ENCODE measurements around the gene SEMA5A. TPM values are rescaled to one million over a fixed set of nuclear protein-coding genes. Genes with fewer than 3 reads are reported as not detected.

SEMA5A gene
- total RNA-seq, 1 donor from 2014 or later, result 31.9 TPM

DNA sequence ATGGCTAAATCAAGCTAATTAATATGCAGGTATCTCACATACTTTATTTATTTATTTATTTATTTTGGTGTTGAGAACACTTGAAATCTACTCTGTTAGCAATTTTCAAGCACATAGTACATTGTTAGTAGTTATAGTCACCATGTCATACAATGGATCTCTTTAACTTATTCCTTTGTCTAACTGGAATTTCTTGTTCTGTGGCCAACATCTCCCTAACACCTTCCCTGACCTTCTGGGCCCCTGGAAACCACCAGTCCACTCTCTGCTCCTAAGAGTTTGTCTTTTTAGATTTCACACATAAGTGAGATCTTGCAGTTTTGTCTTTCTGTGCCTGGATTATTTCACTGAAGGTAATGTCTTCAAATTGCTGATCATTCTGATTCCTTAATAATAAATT is 229.1 kb downstream of the SEMA5A start:
- no peak overlapping the region for H3K4me3 Mint-ChIP-seq

GRCh38 chr5:9316041-9316440 is 229.8 kb downstream of the SEMA5A start:
- no peaks in the 10 kb centered on the region for H3K9me3 Mint-ChIP-seq
- no peak for DNase-seq (ENCODE audit: low read depth, low spot score)
- no peak overlapping the region for H3K4me3 Mint-ChIP-seq
- peaks cover 8% of the 10 kb centered on the region for H3K36me3 Mint-ChIP-seq (ENCODE audit: low read depth)
- H3K27ac Mint-ChIP-seq (ENCODE audit: unreplicated experiment), result no peak overlapping the region
- H3K4me1 Mint-ChIP-seq, result no peaks in the 10 kb centered on the region
- H3K27me3 Mint-ChIP-seq (ENCODE audit: low read depth), result no peaks in the 10 kb centered on the region
- TF ChIP-seq, protein P1, sequence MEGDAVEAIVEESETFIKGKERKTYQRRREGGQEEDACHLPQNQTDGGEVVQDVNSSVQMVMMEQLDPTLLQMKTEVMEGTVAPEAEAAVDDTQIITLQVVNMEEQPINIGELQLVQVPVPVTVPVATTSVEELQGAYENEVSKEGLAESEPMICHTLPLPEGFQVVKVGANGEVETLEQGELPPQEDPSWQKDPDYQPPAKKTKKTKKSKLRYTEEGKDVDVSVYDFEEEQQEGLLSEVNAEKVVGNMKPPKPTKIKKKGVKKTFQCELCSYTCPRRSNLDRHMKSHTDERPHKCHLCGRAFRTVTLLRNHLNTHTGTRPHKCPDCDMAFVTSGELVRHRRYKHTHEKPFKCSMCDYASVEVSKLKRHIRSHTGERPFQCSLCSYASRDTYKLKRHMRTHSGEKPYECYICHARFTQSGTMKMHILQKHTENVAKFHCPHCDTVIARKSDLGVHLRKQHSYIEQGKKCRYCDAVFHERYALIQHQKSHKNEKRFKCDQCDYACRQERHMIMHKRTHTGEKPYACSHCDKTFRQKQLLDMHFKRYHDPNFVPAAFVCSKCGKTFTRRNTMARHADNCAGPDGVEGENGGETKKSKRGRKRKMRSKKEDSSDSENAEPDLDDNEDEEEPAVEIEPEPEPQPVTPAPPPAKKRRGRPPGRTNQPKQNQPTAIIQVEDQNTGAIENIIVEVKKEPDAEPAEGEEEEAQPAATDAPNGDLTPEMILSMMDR (conservative IDR thresholded peaks at IDR 0.05), result no peak

More for the DNA sequence above, 229.1 kb downstream of the SEMA5A start:
- DNase-seq (ENCODE audit: low read depth, low spot score), result no peak
- Mint-ChIP-seq H3K36me3 (ENCODE audit: low read depth) (peaks cover 5% of the 10 kb centered on the region), H3K9me3 (no peaks in the 10 kb centered on the region), H3K27ac (ENCODE audit: unreplicated experiment) (peak overlapping the region; percentile 81), H3K4me1 (no peaks in the 10 kb centered on the region), H3K27me3 (ENCODE audit: low read depth) (no peaks in the 10 kb centered on the region)
- TF ChIP-seq, protein P1 (conservative IDR thresholded peaks at IDR 0.05), result no peak

GRCh38 chr5:9314558-9314957 is 231.3 kb downstream of the SEMA5A start:
- Mint-ChIP-seq H3K27ac (ENCODE audit: unreplicated experiment) (no peak overlapping the region), H3K4me3 (no peak overlapping the region), H3K36me3 (ENCODE audit: low read depth) (peaks cover 4% of the 10 kb centered on the region), H3K4me1 (no peaks in the 10 kb centered on the region), H3K9me3 (no peaks in the 10 kb centered on the region), H3K27me3 (ENCODE audit: low read depth) (no peaks in the 10 kb centered on the region)
- TF ChIP-seq, protein P1 (conservative IDR thresholded peaks at IDR 0.05), result no peak
- DNase-seq (ENCODE audit: low read depth, low spot score), result no peak

DNA sequence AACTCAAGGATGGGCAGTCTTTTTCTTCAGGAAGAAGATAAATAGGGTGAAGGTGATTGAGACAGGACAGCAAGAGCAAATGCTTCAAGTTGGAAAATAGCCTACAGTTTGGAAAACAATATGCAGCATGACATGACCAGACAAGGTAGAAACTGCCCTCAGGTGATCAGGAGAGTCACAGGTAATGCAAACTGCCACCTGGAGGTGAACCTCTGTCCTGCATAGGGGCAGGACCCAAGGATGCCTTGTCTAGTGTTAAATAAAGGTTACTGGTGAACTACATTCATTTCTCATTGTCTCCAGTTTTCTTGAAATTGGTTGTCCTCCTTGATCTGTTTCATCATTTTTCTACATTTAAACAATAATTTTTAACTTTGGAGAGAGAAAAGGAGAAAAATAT is 232.1 kb downstream of the SEMA5A start:
- Mint-ChIP-seq H3K4me1 (no peaks in the 10 kb centered on the region), H3K27me3 (ENCODE audit: low read depth) (no peaks in the 10 kb centered on the region), H3K9me3 (no peaks in the 10 kb centered on the region), H3K36me3 (ENCODE audit: low read depth) (peaks cover 4% of the 10 kb centered on the region), H3K27ac (ENCODE audit: unreplicated experiment) (no peak overlapping the region), H3K4me3 (no peak overlapping the region)
- TF ChIP-seq, protein P1 (conservative IDR thresholded peaks at IDR 0.05), result no peak
- no peak for DNase-seq (ENCODE audit: low read depth, low spot score)

GRCh38 chr5:9307150-9307549 is 238.7 kb downstream of the SEMA5A start:
- TF ChIP-seq, protein P1 (conservative IDR thresholded peaks at IDR 0.05), result no peak
- DNase-seq (ENCODE audit: low read depth, low spot score), result no peak
- Mint-ChIP-seq H3K36me3 (ENCODE audit: low read depth) (peaks cover 4% of the 10 kb centered on the region), H3K9me3 (no peaks in the 10 kb centered on the region), H3K4me1 (no peaks in the 10 kb centered on the region), H3K27ac (ENCODE audit: unreplicated experiment) (no peak overlapping the region), H3K27me3 (ENCODE audit: low read depth) (no peaks in the 10 kb centered on the region), H3K4me3 (no peak overlapping the region)

GRCh38 chr5:9302218-9302617 is 243.7 kb downstream of the SEMA5A start:
- no peak for DNase-seq (ENCODE audit: low read depth, low spot score)
- Mint-ChIP-seq H3K4me1 (no peaks in the 10 kb centered on the region), H3K36me3 (ENCODE audit: low read depth) (peaks cover 4% of the 10 kb centered on the region), H3K9me3 (no peaks in the 10 kb centered on the region), H3K27ac (ENCODE audit: unreplicated experiment) (no peak overlapping the region), H3K4me3 (no peak overlapping the region), H3K27me3 (ENCODE audit: low read depth) (no peaks in the 10 kb centered on the region)
- TF ChIP-seq, protein P1 (conservative IDR thresholded peaks at IDR 0.05), result no peak

Data from neural crest cell (in vitro differentiated cells).